Lower lobe of right lung (tissue), 2 donors: ENCODE data around the gene TMEM196. TPM values are rescaled to one million over a fixed set of nuclear protein-coding genes. Genes with fewer than 3 reads are reported as not detected.

Source experiments
- ATAC-seq, 2 donors: fragments of 200-7000 bp; cut with Tn5 transposase; one replicate each; pipeline ENCODE4 v1.9.1; 2020 to 2022; ENCODE audit warnings: mild to moderate bottlenecking in 2 of 2, moderate library complexity in 2 of 2
- DNase-seq: peaks from one replicate; pipeline ENCODE4 v3.0.0-alpha.2; 2020
- H3K27ac ChIP-seq: fragments of 200-600 bp; one replicate; pipeline ENCODE4 v1.8.0; 2022
- H3K27me3 ChIP-seq: fragments of 200-600 bp; one replicate; pipeline ENCODE4 v1.8.0; 2022; ENCODE audit warnings: low read depth
- H3K36me3 ChIP-seq: fragments of 200-600 bp; one replicate; pipeline ENCODE4 v1.8.0; 2022; ENCODE audit warnings: mild to moderate bottlenecking
- H3K4me1 ChIP-seq: fragments of 200-600 bp; one replicate; pipeline ENCODE4 v1.8.0; 2022
- H3K4me3 ChIP-seq: fragments of 200-600 bp; one replicate; pipeline ENCODE4 v1.8.0; 2022; ENCODE audit warnings: mild to moderate bottlenecking
- H3K9me3 ChIP-seq: fragments of 200-600 bp; one replicate; pipeline ENCODE4 v1.8.0; 2022
- intact Hi-C: fragments of 100-400 bp; cut with DNase I; formaldehyde crosslinking; loops from one replicate; pipeline ENCODE4 v1.11.0; 2022
- microRNA-seq: library from miRNA; unstranded; fragments of <30 nt; microRNA quantifications from one replicate; pipeline ENCODE4 v1.2.0, GENCODE V29; 2020; ENCODE audit warnings: borderline number of aligned reads
- total RNA-seq: library from RNA; stranded (reverse); fragmentation: NEBNext Ultra II Directional; extraction: Animal tissue kit (Norgen Biotek cat#: 25700); gene quantifications from one replicate; pipeline ENCODE4 v1.2.1, GENCODE V29; 2021
- TF ChIP-seq, protein P1 (sequence below): fragments of 200-600 bp; IDR thresholded peaks from one replicate; pipeline ENCODE4 v1.8.0; 2022; ENCODE audit warnings: antibody characterized with exemption, mild to moderate bottlenecking
- donor health status: DM: no; HTN: yes; CAD: no; lungs with severe emphysema.

TMEM196 gene
- total RNA-seq, 1 donor from 2014 or later: not detected

DNA sequence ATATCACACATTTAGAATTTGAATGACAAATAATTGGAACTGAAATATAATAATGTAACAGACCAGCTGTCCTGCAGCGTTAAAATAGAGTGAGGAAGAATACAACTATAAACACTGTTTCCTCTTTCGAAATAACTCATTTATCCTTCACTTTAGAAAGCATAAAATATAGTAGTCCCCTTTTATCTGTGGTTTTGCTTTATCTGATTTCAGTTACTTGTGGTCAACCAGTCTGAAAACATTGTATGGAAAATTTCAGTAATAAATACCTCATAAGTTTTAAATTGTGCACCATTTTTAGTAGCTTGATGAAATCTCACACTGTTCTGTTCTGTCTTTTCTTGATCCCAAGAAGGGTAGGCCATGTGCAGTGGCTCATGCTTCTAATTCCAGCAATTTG lies 96.2 kb downstream of the TMEM196 start:
- TF ChIP-seq, protein P1, sequence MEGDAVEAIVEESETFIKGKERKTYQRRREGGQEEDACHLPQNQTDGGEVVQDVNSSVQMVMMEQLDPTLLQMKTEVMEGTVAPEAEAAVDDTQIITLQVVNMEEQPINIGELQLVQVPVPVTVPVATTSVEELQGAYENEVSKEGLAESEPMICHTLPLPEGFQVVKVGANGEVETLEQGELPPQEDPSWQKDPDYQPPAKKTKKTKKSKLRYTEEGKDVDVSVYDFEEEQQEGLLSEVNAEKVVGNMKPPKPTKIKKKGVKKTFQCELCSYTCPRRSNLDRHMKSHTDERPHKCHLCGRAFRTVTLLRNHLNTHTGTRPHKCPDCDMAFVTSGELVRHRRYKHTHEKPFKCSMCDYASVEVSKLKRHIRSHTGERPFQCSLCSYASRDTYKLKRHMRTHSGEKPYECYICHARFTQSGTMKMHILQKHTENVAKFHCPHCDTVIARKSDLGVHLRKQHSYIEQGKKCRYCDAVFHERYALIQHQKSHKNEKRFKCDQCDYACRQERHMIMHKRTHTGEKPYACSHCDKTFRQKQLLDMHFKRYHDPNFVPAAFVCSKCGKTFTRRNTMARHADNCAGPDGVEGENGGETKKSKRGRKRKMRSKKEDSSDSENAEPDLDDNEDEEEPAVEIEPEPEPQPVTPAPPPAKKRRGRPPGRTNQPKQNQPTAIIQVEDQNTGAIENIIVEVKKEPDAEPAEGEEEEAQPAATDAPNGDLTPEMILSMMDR: no peak
- Histone ChIP-seq H3K4me3 (no peak overlapping the region), H3K27ac (no peak overlapping the region), H3K27me3 (no peaks in the 10 kb centered on the region), H3K36me3 (no peaks in the 10 kb centered on the region), H3K4me1 (no peaks in the 10 kb centered on the region), H3K9me3 (no peaks in the 10 kb centered on the region)
- no peak for DNase-seq
- no peak for ATAC-seq
- intact Hi-C loops: no loop called here

- Histone ChIP-seq H3K27ac (no peak overlapping the region), H3K36me3 (no peaks in the 10 kb centered on the region), H3K4me3 (no peak overlapping the region), H3K4me1 (no peaks in the 10 kb centered on the region), H3K9me3 (no peaks in the 10 kb centered on the region), H3K27me3 (no peaks in the 10 kb centered on the region)
- TF ChIP-seq, protein P1: no peak
- ATAC-seq: no peak
- intact Hi-C loops: no loop called here
- no peak for DNase-seq
These were observed 97.6 kb downstream of the TMEM196 start for GRCh38 chr7:19675816-19676215.

GRCh38 chr7:19674266-19674960 lies 99.0 kb downstream of the TMEM196 start:
- H3K27ac ChIP-seq: no peak overlapping the region

DNA sequence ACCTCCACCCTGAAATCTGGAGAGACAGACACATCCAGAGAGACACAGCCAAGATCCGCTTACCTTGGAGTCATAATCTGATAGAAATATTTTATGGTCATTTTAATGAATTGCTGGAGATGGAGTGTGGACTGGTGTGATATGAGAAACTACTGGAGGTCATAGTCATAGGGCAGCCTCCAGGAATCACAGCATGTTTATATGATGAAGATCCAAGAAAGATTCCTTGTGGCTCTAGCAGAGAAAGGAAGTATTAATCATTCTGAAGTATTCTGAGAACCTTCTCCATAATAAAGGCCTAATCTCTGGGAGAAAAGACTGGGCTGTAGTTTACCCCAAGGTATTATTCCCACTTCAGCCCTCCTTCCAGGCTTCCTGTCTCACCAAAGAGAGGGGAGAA lies 102.6 kb downstream of the TMEM196 start:
- TF ChIP-seq, protein P1: no peak
- H3K4me3 ChIP-seq: no peak overlapping the region
- no peak for DNase-seq
- H3K27me3 ChIP-seq: no peaks in the 10 kb centered on the region
- intact Hi-C loops: no loop called here
- no peaks in the 10 kb centered on the region for H3K4me1 ChIP-seq
- H3K27ac ChIP-seq: no peak overlapping the region
- no peaks in the 10 kb centered on the region for H3K36me3 ChIP-seq
- ATAC-seq: no peak
- H3K9me3 ChIP-seq: no peaks in the 10 kb centered on the region

More at GRCh38 chr7:19674266-19674960, 99.0 kb downstream of the TMEM196 start:
- DNase-seq: no peak
- H3K4me3 ChIP-seq: no peak overlapping the region
- H3K36me3 ChIP-seq: no peaks in the 10 kb centered on the region
- no peaks in the 10 kb centered on the region for H3K27me3 ChIP-seq
- no peaks in the 10 kb centered on the region for H3K4me1 ChIP-seq
- TF ChIP-seq, protein P1: no peak
- intact Hi-C loops: no loop called here
- H3K9me3 ChIP-seq: no peaks in the 10 kb centered on the region
- no peak for ATAC-seq

Small RNAs within 50 kb of the gene (microRNA-seq; reads per million reads assigned to microRNA genes)
- not detected for gene MIR3146

Other genes with a start within 250 kb of the TMEM196 start
- gene POLR1F, start 64.6 kb downstream of the TMEM196 start, total RNA-seq: 8.6 TPM